ENCODE measurements around the gene RAPH1.
A peak's percentile ranks its signal among the peaks of the same experiment; 100 is the strongest.

GRCh38 chr2:203376173-203376572 lies 158.9 kb downstream of the RAPH1 start:
- TF ChIP-seq, protein P1, sequence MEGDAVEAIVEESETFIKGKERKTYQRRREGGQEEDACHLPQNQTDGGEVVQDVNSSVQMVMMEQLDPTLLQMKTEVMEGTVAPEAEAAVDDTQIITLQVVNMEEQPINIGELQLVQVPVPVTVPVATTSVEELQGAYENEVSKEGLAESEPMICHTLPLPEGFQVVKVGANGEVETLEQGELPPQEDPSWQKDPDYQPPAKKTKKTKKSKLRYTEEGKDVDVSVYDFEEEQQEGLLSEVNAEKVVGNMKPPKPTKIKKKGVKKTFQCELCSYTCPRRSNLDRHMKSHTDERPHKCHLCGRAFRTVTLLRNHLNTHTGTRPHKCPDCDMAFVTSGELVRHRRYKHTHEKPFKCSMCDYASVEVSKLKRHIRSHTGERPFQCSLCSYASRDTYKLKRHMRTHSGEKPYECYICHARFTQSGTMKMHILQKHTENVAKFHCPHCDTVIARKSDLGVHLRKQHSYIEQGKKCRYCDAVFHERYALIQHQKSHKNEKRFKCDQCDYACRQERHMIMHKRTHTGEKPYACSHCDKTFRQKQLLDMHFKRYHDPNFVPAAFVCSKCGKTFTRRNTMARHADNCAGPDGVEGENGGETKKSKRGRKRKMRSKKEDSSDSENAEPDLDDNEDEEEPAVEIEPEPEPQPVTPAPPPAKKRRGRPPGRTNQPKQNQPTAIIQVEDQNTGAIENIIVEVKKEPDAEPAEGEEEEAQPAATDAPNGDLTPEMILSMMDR (IDR thresholded peaks at IDR 0.05 in 2 of 3, conservative IDR thresholded peaks at IDR 0.05 in 1 of 3; ENCODE audit: insufficient read depth in 2 of 3, low read depth in 1 of 3, low read length in 3 of 3) = peak in 1 of 3 experiments; percentile 14; a peak in 2 of 6 replicates
- TF ChIP-seq ZNF23 (CRISPR knock-in tag; IDR thresholded peaks at IDR 0.05) = no peak
- no peak for TF ChIP-seq MTA1 (IDR thresholded peaks at IDR 0.05; ENCODE audit: borderline replicate concordance)
- no peak for TF ChIP-seq SMC3 (conservative IDR thresholded peaks at IDR 0.05; ENCODE audit: insufficient read depth, low read depth, low read length)
- no peak for TF ChIP-seq HDAC2 (IDR thresholded peaks at IDR 0.05)
- TF ChIP-seq CBX1 (IDR thresholded peaks at IDR 0.05; ENCODE audit: low read depth) = no peak
- TF ChIP-seq ZNF695 (CRISPR knock-in tag; IDR thresholded peaks at IDR 0.05) = no peak
- TF ChIP-seq ZNF347 (CRISPR knock-in tag; IDR thresholded peaks at IDR 0.05; ENCODE audit: low read depth) = no peak
- TF ChIP-seq, protein P2, sequence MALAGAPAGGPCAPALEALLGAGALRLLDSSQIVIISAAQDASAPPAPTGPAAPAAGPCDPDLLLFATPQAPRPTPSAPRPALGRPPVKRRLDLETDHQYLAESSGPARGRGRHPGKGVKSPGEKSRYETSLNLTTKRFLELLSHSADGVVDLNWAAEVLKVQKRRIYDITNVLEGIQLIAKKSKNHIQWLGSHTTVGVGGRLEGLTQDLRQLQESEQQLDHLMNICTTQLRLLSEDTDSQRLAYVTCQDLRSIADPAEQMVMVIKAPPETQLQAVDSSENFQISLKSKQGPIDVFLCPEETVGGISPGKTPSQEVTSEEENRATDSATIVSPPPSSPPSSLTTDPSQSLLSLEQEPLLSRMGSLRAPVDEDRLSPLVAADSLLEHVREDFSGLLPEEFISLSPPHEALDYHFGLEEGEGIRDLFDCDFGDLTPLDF (CRISPR knock-in tag; IDR thresholded peaks at IDR 0.05) = no peak
- TF ChIP-seq, protein P3, sequence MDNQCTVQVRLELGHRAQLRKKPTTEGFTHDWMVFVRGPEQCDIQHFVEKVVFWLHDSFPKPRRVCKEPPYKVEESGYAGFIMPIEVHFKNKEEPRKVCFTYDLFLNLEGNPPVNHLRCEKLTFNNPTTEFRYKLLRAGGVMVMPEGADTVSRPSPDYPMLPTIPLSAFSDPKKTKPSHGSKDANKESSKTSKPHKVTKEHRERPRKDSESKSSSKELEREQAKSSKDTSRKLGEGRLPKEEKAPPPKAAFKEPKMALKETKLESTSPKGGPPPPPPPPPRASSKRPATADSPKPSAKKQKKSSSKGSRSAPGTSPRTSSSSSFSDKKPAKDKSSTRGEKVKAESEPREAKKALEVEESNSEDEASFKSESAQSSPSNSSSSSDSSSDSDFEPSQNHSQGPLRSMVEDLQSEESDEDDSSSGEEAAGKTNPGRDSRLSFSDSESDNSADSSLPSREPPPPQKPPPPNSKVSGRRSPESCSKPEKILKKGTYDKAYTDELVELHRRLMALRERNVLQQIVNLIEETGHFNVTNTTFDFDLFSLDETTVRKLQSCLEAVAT (IDR thresholded peaks at IDR 0.05) = no peak
- TF ChIP-seq SREBF2 (CRISPR knock-in tag; IDR thresholded peaks at IDR 0.05) = no peak
- TF ChIP-seq ZNF41 (CRISPR knock-in tag; conservative IDR thresholded peaks at IDR 0.05) = no peak
- TF ChIP-seq ZBTB26 (CRISPR knock-in tag; IDR thresholded peaks at IDR 0.05) = no peak

All from K562 (cell line).